ENCODE results near the gene DDX49.

DNA sequence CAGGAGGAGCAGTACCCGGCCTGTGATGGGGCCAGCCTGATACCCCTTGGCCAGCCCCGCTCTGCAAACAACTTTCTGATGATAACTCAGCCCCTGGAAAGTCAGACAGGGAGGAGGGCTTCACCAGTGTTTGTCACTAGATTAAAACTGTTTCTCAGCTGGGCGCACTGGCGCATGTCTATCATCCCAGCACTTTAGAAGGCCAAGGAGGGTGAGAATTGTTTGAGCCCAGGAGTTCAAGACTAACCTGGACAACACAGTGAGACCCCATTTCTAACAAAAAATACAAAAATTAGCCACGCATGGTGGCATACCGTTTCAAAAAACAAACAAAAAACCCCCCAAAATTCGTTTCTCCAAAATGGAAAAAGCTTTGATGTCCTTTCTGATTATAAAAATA is 18.0 kb upstream of the DDX49 start:
- TF ChIP-seq POLR2A (IDR thresholded peaks at IDR 0.05; ENCODE audit: low read length) (no peak), GATA1 (IDR thresholded peaks at IDR 0.05; ENCODE audit: low read depth, low read length) (no peak)

Data from erythroblast (primary cell).